ENCODE results near the gene LVRN.

- no peak for TF ChIP-seq CTCF (IDR thresholded peaks at IDR 0.05)
- no peak for TF ChIP-seq POLR2A (IDR thresholded peaks at IDR 0.05)
Observed at GRCh38 chr5:116011046-116011445, 48.8 kb downstream of the LVRN start.
